Ectodermal cell (in vitro differentiated cells): Measurements from ENCODE around the gene IER5.
"Not testable (repeated sequence)": the region's sequence is repeated elsewhere in the genome, so short reads cannot be mapped to it uniquely, and the experiment has no call there.

Experiments used
- H3K27ac ChIP-seq: 2 replicates; pipeline ENCODE4 v1.7.0; 2013; ENCODE audit warnings: mild to moderate bottlenecking, low read depth, low read length; ENCODE audit not compliant: insufficient read depth, poor library complexity, severe bottlenecking
- H3K27me3 ChIP-seq: 2 replicates; pipeline ENCODE4 v1.7.0; 2013; ENCODE audit warnings: mild to moderate bottlenecking, low read length; ENCODE audit not compliant: insufficient read depth, control insufficient read depth, poor library complexity, severe bottlenecking
- H3K36me3 ChIP-seq: one replicate; pipeline ENCODE4 v1.7.0; 2013; ENCODE audit warnings: low read length; ENCODE audit not compliant: control insufficient read depth, insufficient read depth
- H3K4me1 ChIP-seq: one replicate; pipeline ENCODE4 v1.7.0; 2013; ENCODE audit warnings: low read length; ENCODE audit not compliant: control insufficient read depth, insufficient read depth
- H3K4me3 ChIP-seq: 2 replicates; pipeline ENCODE4 v1.7.0; 2013; ENCODE audit warnings: low read depth, low read length, control low read depth; ENCODE audit not compliant: insufficient read depth
- H3K9me3 ChIP-seq: 2 replicates; pipeline ENCODE4 v1.7.0; 2013; ENCODE audit warnings: mild to moderate bottlenecking, low read length, moderate library complexity; ENCODE audit not compliant: control insufficient read depth
- WGBS, 2 experiments: methylation state at CpG; one replicate each; pipeline ENCODE4 v1.1.7; 2013; ENCODE audit warnings: missing lambda C conversion rate in 2 of 2; 5-methylcytosine and 5-hydroxymethylcytosine counted together

The IER5 gene

DNA sequence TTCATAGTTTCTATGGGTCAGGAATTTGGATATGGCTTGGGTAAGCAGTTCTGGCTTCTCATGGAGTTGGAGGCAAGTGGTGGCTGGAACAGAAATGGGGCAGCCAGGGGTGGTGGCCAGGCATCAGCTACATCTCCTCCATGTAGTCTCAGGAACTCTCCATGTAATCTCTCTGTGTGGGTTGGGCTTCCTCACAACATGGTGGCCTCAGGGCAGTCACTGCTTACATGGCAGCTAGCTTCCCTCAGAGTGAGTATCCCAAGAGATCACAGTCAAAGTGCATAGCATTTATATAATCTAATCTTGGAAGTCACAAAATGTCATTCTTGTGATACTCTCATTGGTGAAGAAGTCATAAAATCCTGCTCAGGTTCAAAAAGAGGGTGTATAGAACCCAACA, 29.1 kb upstream of the IER5 start:
- Histone ChIP-seq H3K4me3 (no peak overlapping the region), H3K27ac (no peak overlapping the region), H3K36me3 (no peaks in the 10 kb centered on the region), H3K4me1 (no peaks in the 10 kb centered on the region), H3K9me3 (no peaks in the 10 kb centered on the region), H3K27me3 (no peaks in the 10 kb centered on the region)

DNA sequence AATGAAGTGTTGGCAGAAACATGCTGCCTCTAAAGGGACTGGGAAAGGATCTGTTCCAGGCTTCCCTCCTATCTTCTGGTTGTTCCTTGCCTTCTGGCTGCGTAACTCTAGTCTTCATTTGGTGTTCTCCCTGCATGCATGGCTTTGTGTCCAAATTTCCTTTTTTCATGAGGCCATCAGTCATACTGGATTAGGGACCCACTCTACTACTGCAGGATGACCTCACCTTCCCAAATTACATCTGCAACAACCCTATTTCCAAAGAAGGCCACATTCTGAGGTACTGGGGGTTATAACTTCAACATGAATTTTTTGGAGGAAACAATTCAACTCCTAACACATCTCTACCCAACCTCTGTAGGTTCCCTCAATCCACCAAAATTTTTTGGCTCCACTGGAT, 28.4 kb upstream of the IER5 start:
- Histone ChIP-seq H3K36me3 (no peaks in the 10 kb centered on the region), H3K27me3 (no peaks in the 10 kb centered on the region), H3K9me3 (no peaks in the 10 kb centered on the region), H3K27ac (no peak overlapping the region), H3K4me3 (no peak overlapping the region), H3K4me1 (no peaks in the 10 kb centered on the region)
- 95% methylated on average over 1 of the region's 1 CpG for WGBS, 2 experiments

DNA sequence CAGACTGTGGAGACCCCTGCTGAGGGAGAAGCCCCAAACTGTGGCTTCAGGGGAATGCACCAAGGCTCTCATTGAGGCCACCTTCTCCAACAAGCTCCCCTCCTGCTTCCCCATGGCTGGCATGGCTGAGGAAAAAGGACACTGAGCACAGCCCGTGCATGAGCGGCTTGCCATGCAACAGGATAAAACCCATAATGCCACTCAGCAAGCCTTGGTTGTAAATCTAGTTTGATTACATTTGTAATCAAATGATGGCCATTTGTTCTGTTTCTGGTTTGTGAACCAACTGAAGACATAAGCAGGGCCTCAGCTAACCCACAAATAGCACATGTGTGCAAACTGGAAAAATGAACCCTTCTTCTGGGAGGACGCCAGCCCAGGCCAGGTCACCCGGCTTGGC, 27.6 kb upstream of the IER5 start:
- not testable (repeated sequence) for H3K4me3 ChIP-seq, H3K9me3 ChIP-seq, H3K27ac ChIP-seq, H3K4me1 ChIP-seq, H3K36me3 ChIP-seq, H3K27me3 ChIP-seq
- 99 to 100% methylated on average over 4 of the region's 4 CpGs for WGBS, 2 experiments

- no peaks in the 10 kb centered on the region for H3K4me1 ChIP-seq
- H3K4me3 ChIP-seq: no peak overlapping the region
- no peaks in the 10 kb centered on the region for H3K36me3 ChIP-seq
- WGBS, 2 experiments: 83 to 92% methylated on average over 1 to 2 of the region's 2 CpGs
- no peak overlapping the region for H3K27ac ChIP-seq
- no peaks in the 10 kb centered on the region for H3K9me3 ChIP-seq
- no peaks in the 10 kb centered on the region for H3K27me3 ChIP-seq
These were observed 27.0 kb upstream of the IER5 start for GRCh38 chr1:181061487-181061886.

DNA sequence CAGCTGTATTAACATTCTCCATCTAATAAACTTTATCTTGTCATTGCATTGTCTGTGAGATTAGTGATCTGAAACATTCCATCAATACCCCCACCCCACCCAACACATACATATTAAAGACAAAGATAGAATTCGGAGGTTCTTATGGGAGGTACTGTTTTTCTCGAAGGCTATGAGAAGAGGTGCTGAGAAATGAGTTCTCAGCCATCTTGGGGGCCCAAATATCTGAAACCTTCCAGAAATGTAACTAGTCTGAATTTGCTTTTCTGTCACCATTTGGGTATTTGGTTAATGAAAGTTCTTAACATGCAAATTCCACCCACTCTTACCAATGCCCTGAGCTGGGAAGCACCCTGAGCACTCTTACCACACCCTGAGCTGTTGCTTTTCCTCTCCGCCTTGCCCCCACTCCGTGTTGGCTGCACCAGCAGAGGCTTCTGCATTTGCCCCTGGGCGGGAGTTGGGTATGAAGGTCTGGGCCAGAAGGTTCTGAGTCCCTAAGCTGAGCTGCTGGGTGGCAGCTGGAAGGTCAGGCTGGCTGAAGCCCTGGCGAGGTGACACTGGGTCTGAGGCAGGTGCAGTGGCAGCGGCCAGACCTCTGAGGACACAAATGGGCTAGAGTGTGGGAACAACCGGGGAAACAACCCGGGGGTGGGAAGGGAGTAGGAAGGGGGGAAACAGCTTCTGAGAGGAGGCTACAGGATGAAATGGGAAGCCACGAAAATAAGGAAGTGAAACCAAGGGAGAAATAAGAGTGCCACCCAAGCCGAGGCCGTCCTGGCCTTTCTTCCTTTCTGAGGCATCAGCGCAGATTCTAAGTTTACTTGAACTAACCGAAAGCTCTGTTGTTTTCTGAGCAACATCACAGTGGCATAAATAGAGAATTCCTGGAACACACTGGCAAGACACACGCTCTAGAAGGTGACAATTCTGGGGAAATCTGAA, 26.3 kb upstream of the IER5 start:
- Histone ChIP-seq H3K4me3 (no peak overlapping the region), H3K4me1 (no peaks in the 10 kb centered on the region), H3K27me3 (no peaks in the 10 kb centered on the region), H3K27ac (no peak overlapping the region), H3K9me3 (no peaks in the 10 kb centered on the region), H3K36me3 (no peaks in the 10 kb centered on the region)
- 91 to 93% methylated on average over 14 to 15 of the region's 15 CpGs for WGBS, 2 experiments

- no peaks in the 10 kb centered on the region for H3K4me1 ChIP-seq
- H3K4me3 ChIP-seq: no peak overlapping the region
- no peaks in the 10 kb centered on the region for H3K36me3 ChIP-seq
- H3K27me3 ChIP-seq: no peaks in the 10 kb centered on the region
- WGBS, 2 experiments: 91 to 96% methylated on average over 6 of the region's 6 CpGs
- H3K9me3 ChIP-seq: no peaks in the 10 kb centered on the region
- H3K27ac ChIP-seq: no peak overlapping the region
These were observed 25.6 kb upstream of the IER5 start for GRCh38 chr1:181062836-181063428.

- H3K27ac ChIP-seq: no peak overlapping the region
- whole genome bisulfite sequencing, 2 experiments: 53 to 60% methylated on average over 6 of the region's 6 CpGs
These were observed 24.4 kb upstream of the IER5 start for GRCh38 chr1:181064011-181064623.

GRCh38 chr1:181064702-181065101, 23.8 kb upstream of the IER5 start:
- Histone ChIP-seq H3K4me1 (no peaks in the 10 kb centered on the region), H3K9me3 (no peaks in the 10 kb centered on the region), H3K36me3 (no peaks in the 10 kb centered on the region), H3K27me3 (no peaks in the 10 kb centered on the region), H3K27ac (no peak overlapping the region), H3K4me3 (no peak overlapping the region)
- 100% methylated on average over 1 of the region's 1 CpG; no CpG with 5 or more reads in 1 of the 2 experiments for WGBS, 2 experiments

More at GRCh38 chr1:181064011-181064623, 24.4 kb upstream of the IER5 start:
- H3K27me3 ChIP-seq: no peaks in the 10 kb centered on the region
- no peaks in the 10 kb centered on the region for H3K9me3 ChIP-seq
- H3K4me1 ChIP-seq: no peaks in the 10 kb centered on the region
- H3K36me3 ChIP-seq: no peaks in the 10 kb centered on the region
- H3K4me3 ChIP-seq: no peak overlapping the region

- WGBS, 2 experiments: 83 to 84% methylated on average over 10 of the region's 10 CpGs
- peaks cover 8% of the 10 kb centered on the region for H3K4me1 ChIP-seq
- H3K27ac ChIP-seq: no peak overlapping the region
- H3K36me3 ChIP-seq: no peaks in the 10 kb centered on the region
- H3K9me3 ChIP-seq: no peaks in the 10 kb centered on the region
- H3K27me3 ChIP-seq: no peaks in the 10 kb centered on the region
- H3K4me3 ChIP-seq: no peak overlapping the region
These were observed 14.9 kb upstream of the IER5 start for GRCh38 chr1:181073638-181074037.

DNA sequence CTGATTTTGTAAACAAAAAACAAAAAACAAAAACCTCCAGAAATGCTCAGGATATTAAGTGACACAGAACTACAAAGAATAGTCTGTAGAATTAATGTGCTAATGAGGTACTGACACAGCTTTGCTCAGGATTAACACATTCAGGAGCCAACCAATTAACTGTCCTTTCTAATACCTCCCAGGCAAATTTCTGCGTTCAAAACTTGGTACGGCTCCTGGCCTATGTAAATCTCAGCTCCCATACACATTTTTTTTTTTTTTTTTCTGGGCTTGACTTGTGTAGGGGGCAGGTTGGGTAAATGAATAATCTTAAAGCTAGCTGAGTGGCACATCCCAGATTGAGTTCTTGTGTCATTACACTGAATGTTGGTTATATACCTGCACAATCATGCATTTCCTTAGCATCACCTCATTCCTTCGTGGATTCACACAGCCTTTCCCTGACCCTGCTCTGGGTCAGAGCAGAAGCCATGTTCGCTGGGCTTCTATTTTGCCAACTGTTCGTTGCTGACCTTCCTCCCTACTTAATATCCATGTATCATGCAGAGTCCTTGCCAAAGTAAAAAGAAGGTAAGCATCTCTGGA, 12.6 kb upstream of the IER5 start:
- Histone ChIP-seq H3K9me3 (no peaks in the 10 kb centered on the region), H3K27ac (no peak overlapping the region), H3K36me3 (no peaks in the 10 kb centered on the region), H3K27me3 (no peaks in the 10 kb centered on the region), H3K4me1 (peaks cover 8% of the 10 kb centered on the region), H3K4me3 (no peak overlapping the region)
- 79 to 81% methylated on average over 5 of the region's 5 CpGs for WGBS, 2 experiments
